DMS53 (cell line): Measurements from ENCODE around the gene ARAF.

Source experiments
- DNase-seq: peaks from one replicate; lab custom pipeline; 2025; lab: John Stamatoyannopoulos, UW

Gene ARAF

GRCh38 chrX:47564438-47565085 is 3.6 kb downstream of the ARAF start:
- DNase-seq: no peak

- DNase-seq: no peak
These were observed 5.8 kb downstream of the ARAF start for GRCh38 chrX:47566841-47567240.

GRCh38 chrX:47568656-47569295 is 7.8 kb downstream of the ARAF start:
- peak; percentile 60 for DNase-seq

GRCh38 chrX:47570794-47571193 is 9.8 kb downstream of the ARAF start:
- no peak for DNase-seq

GRCh38 chrX:47571215-47571614 is 10.2 kb downstream of the ARAF start:
- DNase-seq: no peak

- no peak for DNase-seq
These were observed 10.9 kb downstream of the ARAF start for GRCh38 chrX:47571896-47572295.

GRCh38 chrX:47572773-47573340 is 11.9 kb downstream of the ARAF start:
- DNase-seq: no peak

GRCh38 chrX:47573341-47574075 is 12.5 kb downstream of the ARAF start:
- no peak for DNase-seq

- no peak for DNase-seq
These were observed 13.1 kb downstream of the ARAF start for GRCh38 chrX:47574076-47574546.

GRCh38 chrX:47574547-47575301 is 13.7 kb downstream of the ARAF start:
- no peak for DNase-seq

- DNase-seq: no peak
These were observed 15.3 kb downstream of the ARAF start for GRCh38 chrX:47576021-47576898.

- DNase-seq: no peak
These were observed 16.4 kb downstream of the ARAF start for GRCh38 chrX:47577424-47577823.

GRCh38 chrX:47577901-47578300 is 16.9 kb downstream of the ARAF start:
- no peak for DNase-seq

GRCh38 chrX:47578692-47579091 is 17.7 kb downstream of the ARAF start:
- DNase-seq: no peak

GRCh38 chrX:47579537-47579936 is 18.5 kb downstream of the ARAF start:
- DNase-seq: no peak

GRCh38 chrX:47581731-47582647 is 21.0 kb downstream of the ARAF start, which contains the start of gene TIMP1:
TIMP1 (plus strand) TSS chrX:47582436; CDS start chrX:47583416, 980 bp downstream.
- DNase-seq: peak; percentile 94

- no peak for DNase-seq
These were observed 22.3 kb downstream of the ARAF start for GRCh38 chrX:47583240-47583861.

GRCh38 chrX:47584714-47585113 is 23.7 kb downstream of the ARAF start:
- no peak for DNase-seq

GRCh38 chrX:47585273-47585672 is 24.3 kb downstream of the ARAF start:
- no peak for DNase-seq
